Stomach smooth muscle (tissue), 2 donors: ENCODE results near the gene SNAP29.

Experiments
- H3K27ac ChIP-seq: one replicate; pipeline ENCODE4 v1.7.0; 2013; ENCODE audit warnings: mild to moderate bottlenecking, low read length, inconsistent platforms
- H3K27me3 ChIP-seq, 2 donors: one replicate each; pipeline ENCODE4 v1.7.0; 2013; ENCODE audit warnings: low read length in 2 of 2; ENCODE audit not compliant: insufficient read depth in 2 of 2, control insufficient read depth in 1 of 2
- H3K36me3 ChIP-seq, 2 donors: one replicate each; pipeline ENCODE4 v1.7.0; 2013; ENCODE audit warnings: low read length in 2 of 2; ENCODE audit not compliant: control insufficient read depth in 2 of 2, insufficient read depth in 2 of 2
- H3K4me1 ChIP-seq: one replicate; pipeline ENCODE4 v1.7.0; 2013; ENCODE audit warnings: low read length; ENCODE audit not compliant: control insufficient read depth, insufficient read depth
- H3K4me3 ChIP-seq, 2 donors: one replicate each; pipeline ENCODE4 v1.7.0; 2013; ENCODE audit warnings: low read length in 2 of 2
- H3K9ac ChIP-seq, 2 donors: one replicate each; pipeline ENCODE4 v1.7.0; 2013; ENCODE audit warnings: low read length in 2 of 2, mild to moderate bottlenecking in 1 of 2
- H3K9me3 ChIP-seq, 2 donors: one replicate each; pipeline ENCODE4 v1.7.0; 2013; ENCODE audit warnings: low read length in 2 of 2; ENCODE audit not compliant: control insufficient read depth in 2 of 2
- donor health status: healthy.
- donor health status: Pancreatic carcinoma.

SNAP29 gene

GRCh38 chr22:20868025-20868962 is 9.5 kb downstream of the SNAP29 start:
- Histone ChIP-seq H3K9ac (peak overlapping the region in 1 of 2 donors; percentile 23), H3K9me3 (no peaks in the 10 kb centered on the region), H3K4me1 (peaks cover 16% of the 10 kb centered on the region), H3K36me3 (peaks cover 13 to 18% of the 10 kb centered on the region in 2 donors), H3K27ac (peak overlapping the region; percentile 62), H3K4me3 (no peak overlapping the region), H3K27me3 (no peaks in the 10 kb centered on the region)

- Histone ChIP-seq H3K27ac (peak overlapping the region; percentile 24), H3K9me3 (no peaks in the 10 kb centered on the region), H3K4me1 (peaks cover 16% of the 10 kb centered on the region), H3K9ac (no peak overlapping the region), H3K4me3 (no peak overlapping the region), H3K36me3 (peaks cover 16 to 18% of the 10 kb centered on the region in 2 donors), H3K27me3 (no peaks in the 10 kb centered on the region)
These were observed 10.4 kb downstream of the SNAP29 start for GRCh38 chr22:20869234-20869633.

GRCh38 chr22:20873214-20873613 is 14.4 kb downstream of the SNAP29 start:
- no peak overlapping the region for H3K4me3 ChIP-seq
- H3K4me1 ChIP-seq: no peaks in the 10 kb centered on the region
- H3K9me3 ChIP-seq: no peaks in the 10 kb centered on the region
- no peak overlapping the region for H3K27ac ChIP-seq
- no peaks in the 10 kb centered on the region for H3K27me3 ChIP-seq
- peaks cover 19 to 31% of the 10 kb centered on the region in 2 donors for H3K36me3 ChIP-seq
- no peak overlapping the region for H3K9ac ChIP-seq

GRCh38 chr22:20875296-20875695 is 16.5 kb downstream of the SNAP29 start:
- Histone ChIP-seq H3K27me3 (no peaks in the 10 kb centered on the region), H3K4me1 (no peaks in the 10 kb centered on the region), H3K9ac (no peak overlapping the region), H3K4me3 (no peak overlapping the region), H3K9me3 (no peaks in the 10 kb centered on the region), H3K27ac (no peak overlapping the region), H3K36me3 (peaks cover 16 to 29% of the 10 kb centered on the region in 2 donors)

GRCh38 chr22:20877715-20878114 is 18.9 kb downstream of the SNAP29 start:
- no peak overlapping the region for H3K4me3 ChIP-seq
- H3K27ac ChIP-seq: no peak overlapping the region
- no peaks in the 10 kb centered on the region for H3K4me1 ChIP-seq
- H3K27me3 ChIP-seq: no peaks in the 10 kb centered on the region
- peaks cover 16 to 40% of the 10 kb centered on the region in 2 donors for H3K36me3 ChIP-seq
- no peaks in the 10 kb centered on the region for H3K9me3 ChIP-seq
- no peak overlapping the region for H3K9ac ChIP-seq

- Histone ChIP-seq H3K27me3 (no peaks in the 10 kb centered on the region), H3K9me3 (no peaks in the 10 kb centered on the region), H3K9ac (no peak overlapping the region), H3K27ac (no peak overlapping the region), H3K4me1 (peaks cover 6% of the 10 kb centered on the region), H3K36me3 (peaks cover 13 to 40% of the 10 kb centered on the region in 2 donors), H3K4me3 (no peak overlapping the region)
These were observed 22.4 kb downstream of the SNAP29 start for GRCh38 chr22:20881231-20881630.

GRCh38 chr22:20881869-20882815 is 23.3 kb downstream of the SNAP29 start:
- H3K36me3 ChIP-seq: peaks cover 15 to 36% of the 10 kb centered on the region in 2 donors
- no peak overlapping the region for H3K27ac ChIP-seq
- H3K4me1 ChIP-seq: peaks cover 6% of the 10 kb centered on the region
- H3K27me3 ChIP-seq: no peaks in the 10 kb centered on the region
- H3K4me3 ChIP-seq: no peak overlapping the region
- H3K9me3 ChIP-seq: no peaks in the 10 kb centered on the region
- H3K9ac ChIP-seq: no peak overlapping the region

GRCh38 chr22:20882855-20883254 is 24.0 kb downstream of the SNAP29 start:
- Histone ChIP-seq H3K4me1 (peaks cover 6% of the 10 kb centered on the region), H3K27ac (no peak overlapping the region), H3K36me3 (peaks cover 22 to 36% of the 10 kb centered on the region in 2 donors), H3K4me3 (no peak overlapping the region), H3K9me3 (no peaks in the 10 kb centered on the region), H3K27me3 (no peaks in the 10 kb centered on the region), H3K9ac (no peak overlapping the region)

GRCh38 chr22:20884454-20884853 is 25.6 kb downstream of the SNAP29 start:
- peaks cover 32 to 50% of the 10 kb centered on the region in 2 donors for H3K36me3 ChIP-seq

GRCh38 chr22:20885017-20885556 is 26.3 kb downstream of the SNAP29 start:
- H3K9ac ChIP-seq: no peak overlapping the region
- peaks cover 6% of the 10 kb centered on the region for H3K4me1 ChIP-seq
- no peaks in the 10 kb centered on the region for H3K27me3 ChIP-seq
- H3K4me3 ChIP-seq: no peak overlapping the region
- H3K36me3 ChIP-seq: peaks cover 34 to 55% of the 10 kb centered on the region in 2 donors
- H3K9me3 ChIP-seq: no peaks in the 10 kb centered on the region
- H3K27ac ChIP-seq: no peak overlapping the region

More at GRCh38 chr22:20884454-20884853, 25.6 kb downstream of the SNAP29 start:
- Histone ChIP-seq H3K27ac (no peak overlapping the region), H3K27me3 (no peaks in the 10 kb centered on the region), H3K9me3 (no peaks in the 10 kb centered on the region), H3K9ac (no peak overlapping the region), H3K4me3 (no peak overlapping the region), H3K4me1 (peaks cover 6% of the 10 kb centered on the region)
